GM19468 (cell line): Measurements from ENCODE around the gene ZNF300.
A peak's percentile ranks its signal among the peaks of the same experiment; 100 is the strongest.
"Not testable (repeated sequence)": the region's sequence is repeated elsewhere in the genome, so short reads cannot be mapped to it uniquely, and the experiment has no call there.

Experiments
- ATAC-seq: cut with Tn5 transposase; IDR thresholded peaks from one replicate; pipeline ENCODE4 v1.9.1; 2021; ENCODE audit warnings: mild to moderate bottlenecking, moderate library complexity, moderate number of reproducible peaks; ENCODE audit not compliant: unreplicated experiment; ENCODE audit errors: extremely low read depth

ZNF300 gene

DNA sequence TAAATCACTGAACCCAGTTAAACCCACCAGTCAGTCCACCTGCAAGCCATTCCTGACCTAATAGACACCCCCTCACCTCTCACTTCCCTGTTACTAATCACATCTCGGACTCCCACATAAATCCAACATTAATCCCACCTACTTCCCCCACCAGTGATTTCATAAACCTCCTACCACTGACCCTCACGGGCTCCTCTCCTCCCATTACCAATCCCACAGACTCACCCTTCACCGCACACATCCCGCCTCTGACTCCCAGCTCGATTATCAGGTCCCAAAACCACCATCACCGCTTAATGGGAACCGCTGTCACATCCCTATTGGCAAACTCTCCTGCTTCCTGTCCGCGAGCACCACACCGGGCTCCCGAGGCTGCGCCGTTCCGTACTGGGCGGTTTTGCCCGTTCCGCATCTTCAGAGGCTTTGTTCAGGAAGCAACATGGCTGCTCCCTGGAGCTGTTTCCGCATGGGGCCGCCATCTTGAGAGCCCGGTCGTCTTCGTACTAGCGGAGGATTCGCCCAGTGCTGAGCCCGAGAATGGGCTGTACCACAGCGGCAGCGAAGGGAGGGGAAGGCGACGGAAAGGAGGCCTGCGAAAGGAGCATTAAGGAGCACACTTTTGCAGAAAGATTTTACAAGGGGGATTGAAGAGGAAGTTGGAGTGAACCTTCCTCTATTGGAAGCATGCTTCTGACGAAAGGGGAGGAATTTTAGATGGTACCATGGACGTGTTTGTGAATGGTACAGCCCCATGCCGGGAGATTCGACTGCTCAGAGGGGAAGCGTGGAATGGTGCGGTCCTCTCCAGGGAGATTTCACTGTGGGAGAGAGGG is at the start of gene ZNF300:
Gene ZNF300, minus strand, starts transcription at position 502 of the 833 bp plus-strand sequence. CDS start 1,825 bp downstream, outside the sequence.
- no peak for ATAC-seq

DNA sequence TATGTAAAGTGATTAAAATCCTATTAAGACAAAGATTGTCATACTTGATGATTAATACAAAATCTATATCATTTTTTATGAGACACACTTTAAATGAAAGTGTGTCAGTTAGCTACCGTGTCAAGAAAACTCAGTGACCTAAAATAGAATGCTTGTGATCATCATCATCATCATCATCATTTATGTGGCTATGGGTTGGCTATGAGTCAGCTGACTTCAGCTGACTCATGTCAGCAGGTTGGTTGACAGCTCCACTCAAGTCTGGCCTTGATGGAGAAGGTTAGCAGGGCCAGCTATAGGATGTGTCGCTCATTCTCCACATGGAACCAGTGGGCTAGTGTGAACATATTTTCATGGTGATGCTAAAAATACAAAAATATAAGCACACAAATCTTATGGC is 43.8 kb upstream of the ZNF300 start:
- ATAC-seq, result no peak

DNA sequence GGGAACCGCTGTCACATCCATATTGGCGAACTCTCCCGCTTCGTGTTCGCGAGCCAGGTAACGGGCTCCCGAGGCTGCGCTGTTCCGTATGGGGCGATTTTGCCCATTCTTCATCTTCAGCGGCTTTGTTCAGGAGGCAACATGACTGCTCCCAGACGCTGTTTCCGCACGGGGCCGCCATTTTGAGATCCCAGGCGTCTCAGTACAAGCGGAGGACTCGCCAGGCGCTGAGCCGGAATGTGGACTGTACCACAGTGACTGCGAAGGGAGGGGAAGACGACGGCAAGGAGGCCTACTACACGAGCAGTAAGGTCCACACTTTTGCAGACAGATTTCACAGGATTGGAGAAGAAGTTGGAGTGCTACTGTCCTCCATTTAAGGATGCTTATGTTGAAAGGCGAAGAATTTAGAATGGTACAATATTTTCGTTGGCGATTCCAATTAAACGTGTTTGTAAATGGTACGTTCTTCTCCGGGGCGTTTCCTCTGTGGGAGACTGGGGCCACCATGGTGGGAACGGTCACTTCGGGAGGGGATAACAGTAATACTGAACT is 41.6 kb upstream of the ZNF300 start:
- no peak for ATAC-seq

DNA sequence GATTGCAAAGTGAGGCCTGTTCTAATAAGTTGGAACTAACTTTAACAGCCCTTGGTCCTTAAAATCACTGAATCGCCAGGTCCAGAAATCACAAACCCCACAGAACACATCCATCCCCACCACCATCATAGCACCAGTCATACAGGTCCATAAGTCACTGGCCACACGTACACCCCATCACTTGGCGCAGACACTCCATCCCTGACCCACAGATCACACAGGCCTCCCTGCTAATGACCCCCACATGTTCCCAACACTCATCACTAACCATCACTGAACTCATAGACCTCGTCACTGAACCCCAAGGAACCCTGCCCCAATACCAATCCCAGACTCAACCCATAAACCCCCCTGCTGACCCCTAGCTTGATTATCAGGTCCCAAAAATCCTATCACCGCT is 41.2 kb upstream of the ZNF300 start:
- ATAC-seq, result no peak

DNA sequence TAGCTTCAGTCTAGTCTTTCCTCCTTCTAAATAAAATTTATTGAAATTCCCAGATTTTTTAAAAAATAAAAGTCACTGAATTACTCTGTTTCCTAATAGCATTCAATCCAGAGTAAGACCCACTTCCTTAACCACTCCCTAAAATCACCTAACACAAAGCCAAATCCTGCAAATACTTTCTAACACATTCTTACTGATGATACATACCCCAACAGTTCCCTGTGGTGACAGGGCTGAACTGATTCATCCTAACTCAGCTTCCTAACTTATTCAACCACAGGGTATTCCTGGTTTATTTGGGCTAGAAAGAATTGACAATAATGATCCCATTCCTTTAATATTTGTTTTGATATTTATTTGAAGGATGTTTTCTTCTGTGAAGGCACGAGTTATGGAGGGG is 40.7 kb upstream of the ZNF300 start:
- ATAC-seq, result no peak

DNA sequence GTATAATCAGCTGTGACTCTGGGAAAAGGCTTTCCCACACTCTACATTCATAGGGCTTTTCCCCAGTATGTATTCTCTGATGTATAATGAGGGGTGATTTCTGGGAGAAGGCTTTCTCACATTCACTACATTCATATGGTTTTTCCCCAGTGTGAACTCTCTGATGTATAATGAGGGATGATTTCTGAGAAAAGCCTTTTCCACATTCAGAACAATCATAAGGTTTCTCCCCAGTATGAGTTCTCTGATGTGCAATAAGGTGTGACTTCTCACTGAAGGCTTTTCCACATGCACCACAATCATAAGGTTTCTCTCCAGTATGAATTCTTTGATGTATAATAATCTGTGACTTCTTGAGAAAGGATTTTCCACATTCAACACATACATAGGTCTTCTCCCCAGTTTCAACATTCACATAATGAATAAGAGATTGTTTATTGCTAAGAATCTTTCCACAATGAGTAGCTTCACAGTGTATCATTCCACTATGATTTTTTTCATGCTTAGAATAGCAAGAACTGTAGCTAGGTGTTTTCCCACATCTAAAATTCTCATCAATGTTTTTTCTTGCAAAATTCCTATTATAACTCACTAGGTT is 26.7 kb upstream of the ZNF300 start:
- ATAC-seq, result no peak

DNA sequence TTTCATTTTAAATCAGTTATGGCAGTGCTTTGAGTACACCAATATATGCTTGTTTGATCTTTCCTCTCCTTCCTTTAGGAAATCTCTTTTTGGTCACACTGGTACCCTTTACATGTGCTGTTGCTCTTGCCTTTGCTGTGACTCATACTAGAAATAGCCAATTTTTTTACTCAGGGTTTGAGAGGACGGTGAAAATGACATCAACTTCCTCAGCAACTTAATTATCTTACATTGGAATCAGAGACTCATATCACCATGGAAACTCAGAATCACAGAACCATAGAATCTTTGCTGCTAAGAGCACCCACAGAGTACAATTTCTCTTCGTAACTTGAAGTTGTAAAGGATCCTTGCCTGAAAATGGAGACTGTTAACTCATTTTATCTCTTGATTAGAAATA is 13.8 kb upstream of the ZNF300 start:
- no peak for ATAC-seq

DNA sequence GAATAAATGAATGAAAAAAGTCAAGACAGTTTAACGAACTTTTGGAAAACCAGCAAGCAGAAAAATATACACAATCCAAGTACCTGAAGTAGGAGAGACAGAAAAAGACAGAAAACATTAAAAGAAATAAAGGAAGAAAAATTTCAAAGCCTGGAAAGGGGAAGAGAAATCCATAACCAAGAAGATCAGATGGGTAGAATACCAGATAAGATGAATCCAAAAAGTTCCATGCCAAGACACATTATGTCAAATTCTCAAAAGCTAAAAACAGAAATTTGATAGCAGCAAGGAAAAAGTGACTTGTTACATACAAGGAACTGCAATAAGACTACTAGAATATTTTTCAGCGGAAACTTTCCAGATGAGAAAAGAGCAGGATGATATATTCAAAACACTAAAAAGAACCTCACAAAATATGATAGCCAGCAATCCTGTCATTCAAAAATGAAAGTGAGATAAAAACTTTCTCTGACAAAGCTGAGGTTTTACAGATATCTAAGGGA is 7.6 kb upstream of the ZNF300 start:
- ATAC-seq, result no peak

DNA sequence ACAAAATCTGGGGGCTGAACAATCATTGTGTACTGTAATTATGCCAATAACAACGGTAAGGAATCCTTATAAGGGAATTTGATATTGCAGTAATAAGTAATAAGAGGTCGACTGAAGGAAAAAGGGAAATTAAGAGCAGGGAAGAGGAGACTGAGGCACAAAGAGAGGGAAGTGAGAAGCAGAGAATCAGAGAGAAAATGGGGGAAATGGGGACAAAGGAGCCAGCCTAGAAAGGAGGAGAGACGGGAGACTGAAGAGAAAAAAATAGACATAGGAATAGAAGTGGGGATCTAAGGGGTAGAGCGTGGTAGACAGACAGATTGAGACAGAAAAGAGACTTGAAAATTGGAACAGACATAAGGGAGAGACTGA is 518 bp upstream of the ZNF300 start:
- no peak for ATAC-seq

DNA sequence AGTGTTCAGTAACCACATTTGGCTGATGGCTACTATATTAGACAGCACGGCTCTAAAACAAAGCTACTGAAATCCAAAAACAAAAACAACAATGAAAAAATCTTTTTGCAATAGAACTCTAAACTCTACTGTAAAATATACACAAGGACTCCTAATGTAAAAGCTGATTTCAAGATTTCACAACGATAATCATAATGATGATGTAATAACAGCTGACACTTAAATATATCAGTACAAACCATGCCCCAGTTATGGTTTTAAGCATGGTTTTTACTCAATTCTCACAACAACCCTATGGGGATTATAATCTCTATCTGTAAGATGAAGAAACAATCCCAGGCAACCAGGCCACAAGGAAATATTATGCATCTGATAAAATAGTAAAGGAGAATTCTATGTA is 3.3 kb downstream of the ZNF300 start:
- ATAC-seq, result no peak

DNA sequence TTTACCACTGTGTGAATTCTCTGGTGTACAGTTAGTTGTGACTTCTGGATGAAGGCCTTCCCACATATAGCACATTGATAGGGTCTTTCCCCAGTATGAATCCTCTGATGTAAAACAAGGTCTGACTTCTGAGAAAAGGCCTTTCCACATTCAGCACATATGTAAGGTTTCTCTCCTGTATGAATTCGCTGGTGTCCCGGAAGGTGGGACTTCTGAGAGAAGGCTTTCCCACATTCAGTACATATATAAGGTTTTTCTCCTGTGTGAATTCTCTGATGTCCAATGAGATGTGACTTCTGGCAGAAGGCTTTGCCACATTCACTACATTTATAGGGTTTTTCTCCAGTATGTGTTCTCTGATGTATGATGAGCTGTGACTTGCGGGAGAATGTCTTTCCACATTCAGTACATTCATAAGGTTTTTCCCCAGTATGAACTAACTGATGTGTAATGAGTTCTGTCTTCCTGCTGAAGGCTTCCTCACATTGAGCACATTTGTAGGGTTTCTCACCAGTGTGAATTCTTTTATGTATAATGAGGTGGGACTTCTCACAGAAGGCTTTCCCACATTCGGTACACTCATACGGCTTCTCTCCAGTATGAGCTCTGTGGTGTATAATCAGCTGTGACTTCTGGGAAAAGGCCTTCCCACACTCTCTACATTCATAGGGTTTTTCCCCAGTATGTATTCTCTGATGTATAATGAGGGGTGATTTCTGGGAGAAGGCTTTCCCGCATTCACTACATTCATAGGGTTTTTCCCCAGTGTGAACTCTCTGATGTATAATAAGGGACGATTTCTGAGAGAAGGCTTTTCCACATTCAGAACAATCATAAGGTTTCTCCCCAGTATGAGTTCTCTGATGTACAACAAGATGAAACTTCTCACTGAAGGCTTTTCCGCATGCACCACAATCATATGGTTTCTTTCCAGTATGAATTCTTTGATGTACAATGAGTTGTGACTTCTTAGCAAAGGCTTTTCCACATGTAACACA is 9.1 kb downstream of the ZNF300 start:
- ATAC-seq, result no peak

DNA sequence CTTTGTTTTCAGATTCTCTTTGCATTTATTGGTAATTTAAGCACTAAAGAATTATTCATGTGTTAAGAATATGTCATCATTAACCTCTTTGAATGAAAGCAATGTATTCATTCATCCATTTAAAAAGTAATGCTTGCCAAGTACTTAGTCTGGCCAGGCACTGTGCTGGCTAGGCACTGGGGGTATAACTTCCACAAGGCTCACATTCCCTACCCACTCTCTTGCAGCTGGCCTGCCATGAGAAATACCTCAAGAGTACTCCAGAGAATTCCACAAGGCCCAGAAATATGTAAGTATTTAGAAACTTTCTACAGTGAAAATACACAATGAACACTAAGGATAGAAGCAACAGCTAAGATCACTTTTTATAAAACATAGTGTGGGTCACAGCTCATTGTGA is 25.4 kb downstream of the ZNF300 start:
- no peak for ATAC-seq

DNA sequence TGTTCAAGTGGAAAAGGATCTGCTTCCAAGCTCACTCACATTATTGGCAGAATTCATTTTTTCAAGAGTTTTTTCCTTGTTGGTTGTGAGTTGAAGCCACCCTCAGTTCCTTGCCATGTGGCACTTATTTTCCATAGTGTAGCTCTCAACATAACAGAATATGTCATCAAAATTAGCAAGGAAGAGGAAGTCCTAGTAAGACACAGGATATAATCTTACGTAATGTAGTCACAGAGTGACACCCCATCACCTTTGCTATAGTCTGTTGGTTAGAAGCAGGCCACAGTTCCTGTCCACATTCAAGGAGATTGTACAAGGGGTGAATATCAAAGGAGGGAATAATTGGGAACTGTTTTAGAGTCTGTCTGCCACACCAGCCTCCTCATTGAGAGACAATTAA is 42.7 kb downstream of the ZNF300 start:
- no peak for ATAC-seq

DNA sequence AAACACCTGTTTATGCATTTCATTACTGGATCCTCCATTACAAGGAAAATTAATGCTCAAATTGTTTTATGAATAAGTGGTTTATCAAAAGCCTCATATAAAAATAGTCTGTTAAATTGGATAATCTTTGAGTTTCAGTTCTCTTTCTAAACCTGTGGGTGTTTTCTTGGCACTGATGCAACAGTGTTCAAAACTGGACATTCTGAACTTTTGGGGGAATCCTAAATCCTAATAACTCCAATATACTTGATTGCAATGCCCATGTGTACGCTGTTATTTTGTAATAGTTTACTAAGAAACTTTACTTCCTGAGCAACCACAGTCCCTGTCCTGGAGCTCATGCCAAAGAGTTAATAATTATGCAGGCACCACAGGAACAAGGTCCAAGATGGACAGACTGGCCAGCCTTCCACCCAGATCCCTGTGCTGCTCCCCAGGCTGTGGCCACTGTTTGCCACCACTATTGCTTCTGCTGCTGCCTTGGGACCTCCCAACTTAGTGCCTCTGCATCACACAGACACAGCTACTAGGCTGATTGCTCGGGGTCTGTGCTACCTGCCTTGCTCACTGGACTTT is 44.4 kb downstream of the ZNF300 start:
- no peak for ATAC-seq

DNA sequence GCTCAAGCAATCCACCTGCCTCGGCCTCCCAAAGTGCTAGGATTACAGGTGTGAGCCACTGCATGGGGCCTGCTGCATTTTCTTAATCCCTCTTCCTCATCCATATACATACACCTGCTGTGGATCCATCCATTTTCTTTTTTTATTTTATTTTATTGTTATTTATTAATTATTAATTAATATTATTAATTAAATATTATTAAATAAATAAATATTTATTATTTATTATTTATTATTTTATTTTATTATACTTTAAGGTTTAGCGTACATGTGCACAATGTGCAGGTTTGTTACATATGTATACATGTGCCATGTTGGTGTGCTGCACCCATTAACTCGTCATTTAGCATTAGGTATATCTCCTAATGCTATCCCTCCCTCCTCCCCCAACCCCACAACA is 48.1 kb downstream of the ZNF300 start:
- not testable (repeated sequence) for ATAC-seq

DNA sequence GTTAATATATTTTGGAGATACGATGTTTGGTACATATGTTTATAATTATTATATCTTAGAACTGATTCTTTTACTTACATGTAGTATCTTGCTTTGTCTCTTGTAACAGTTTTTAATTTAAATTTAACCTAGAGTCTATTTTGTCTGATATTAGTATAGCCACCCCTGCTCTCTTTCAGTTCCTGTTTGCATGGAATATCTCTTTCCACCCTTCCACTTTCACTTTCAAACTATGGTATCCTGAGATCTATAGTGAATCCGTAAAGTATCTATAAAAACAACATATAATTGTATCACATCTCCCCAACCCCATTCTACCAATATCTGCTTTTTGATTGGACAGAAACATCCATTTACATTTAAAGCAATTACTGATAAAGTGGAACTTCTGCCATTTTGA is 51.2 kb downstream of the ZNF300 start:
- ATAC-seq, result peak; percentile 26

DNA sequence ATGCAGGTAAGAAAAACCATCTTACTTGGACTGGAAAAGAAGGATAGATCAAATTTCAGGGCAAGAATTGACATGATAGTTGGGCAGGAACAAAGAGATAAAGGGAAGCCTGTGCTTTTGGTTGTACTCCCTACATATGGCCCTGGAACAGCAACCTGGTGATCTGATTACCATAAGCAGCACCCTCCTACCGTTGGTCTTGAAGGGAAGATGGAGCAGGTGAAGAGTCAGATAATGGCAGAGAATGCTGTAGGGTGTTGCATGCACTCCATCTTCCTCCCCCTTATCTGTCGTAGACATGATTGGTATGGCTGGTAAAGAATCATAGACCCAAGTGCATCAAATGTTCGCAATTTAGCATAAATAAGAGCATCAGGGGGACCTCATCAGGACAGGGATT is 53.7 kb downstream of the ZNF300 start:
- ATAC-seq, result no peak

DNA sequence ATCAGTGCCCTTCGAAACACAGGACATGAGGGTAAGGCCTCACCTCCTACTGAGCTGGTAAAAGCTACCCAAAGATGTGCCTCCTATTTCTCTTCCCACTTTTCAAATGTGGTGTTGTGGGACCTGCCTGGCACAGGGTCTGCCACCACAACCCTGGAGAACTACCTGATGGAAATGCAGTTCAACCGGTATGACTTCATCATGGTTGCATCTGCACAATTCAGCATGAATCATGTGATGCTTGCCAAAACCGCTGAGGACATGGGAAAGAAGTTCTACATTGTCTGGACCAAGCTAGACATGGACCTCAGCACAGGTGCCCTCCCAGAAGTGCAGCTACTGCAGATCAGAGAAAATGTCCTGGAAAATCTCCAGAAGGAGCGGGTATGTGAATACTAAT is 56.5 kb downstream of the ZNF300 start:
- no peak for ATAC-seq

DNA sequence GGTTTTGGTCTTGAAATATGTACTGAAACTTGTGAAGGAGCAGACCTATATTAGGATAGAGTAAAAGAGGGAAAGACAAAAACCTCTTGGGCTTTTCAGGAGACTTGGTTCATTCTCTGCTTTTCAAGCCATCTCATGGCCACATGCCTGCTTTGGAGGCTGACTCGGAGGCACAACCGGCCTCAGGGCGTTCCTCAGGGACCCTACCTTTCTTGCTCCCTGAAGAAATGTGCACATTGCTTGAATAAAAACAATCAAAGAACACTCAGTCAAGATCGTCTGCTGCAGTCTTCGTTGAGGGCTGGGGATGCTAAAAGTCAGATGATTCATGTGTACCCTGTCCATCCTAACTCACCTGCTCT is 57.5 kb downstream of the ZNF300 start:
- no peak for ATAC-seq
